GM12873 (cell line): ENCODE results near the gene CCL17.
A peak's percentile ranks its signal among the peaks of the same experiment; 100 is the strongest.

Experiments used
- CTCF ChIP-seq: IDR thresholded peaks from 2 replicates; pipeline ENCODE4 v1.5.1; 2012; ENCODE audit warnings: low read depth, mild to moderate bottlenecking, moderate library complexity, low read length, control low read depth; ENCODE audit not compliant: insufficient read depth; ENCODE audit errors: missing control alignments

Gene CCL17

GRCh38 chr16:57409065-57409464, 4.5 kb downstream of the CCL17 start:
- TF ChIP-seq CTCF: no peak

- TF ChIP-seq CTCF: peak; percentile 7
Measured at GRCh38 chr16:57409870-57410587, 5.5 kb downstream of the CCL17 start.

- TF ChIP-seq CTCF: no peak
Measured at GRCh38 chr16:57411362-57411976, 6.9 kb downstream of the CCL17 start.

- TF ChIP-seq CTCF: no peak
Measured at GRCh38 chr16:57412584-57412983, 8.0 kb downstream of the CCL17 start.

GRCh38 chr16:57413301-57413730, 8.7 kb downstream of the CCL17 start:
- TF ChIP-seq CTCF: no peak

GRCh38 chr16:57413733-57414132, 9.2 kb downstream of the CCL17 start:
- TF ChIP-seq CTCF: no peak

GRCh38 chr16:57416084-57416483, 11.5 kb downstream of the CCL17 start:
- TF ChIP-seq CTCF: no peak
